Panc1 (cell line): Measurements from ENCODE around the gene HSD17B7.

Experiments used
- SIN3A ChIP-seq: IDR thresholded peaks from 2 replicates; pipeline ENCODE4 v1.6.1; 2012; ENCODE audit warnings: low read depth, mild to moderate bottlenecking, low read length, moderate library complexity, borderline replicate concordance; ENCODE audit not compliant: insufficient read depth
- TCF7L2 ChIP-seq: IDR thresholded peaks from 2 replicates; pipeline ENCODE4 v1.6.1; 2011; ENCODE audit warnings: mild to moderate bottlenecking, low read depth, low read length, inconsistent platforms
- TF ChIP-seq, protein P1 (sequence below): fragments of 450-650 bp; IDR thresholded peaks from 2 replicates; pipeline ENCODE4 v1.5.1; 2017; ENCODE audit warnings: mild to moderate bottlenecking
- TF ChIP-seq, protein P2 (sequence below), 2 experiments: IDR thresholded peaks; 2 replicates each; pipeline ENCODE4 v1.6.1; 2011 to 2012; ENCODE audit warnings: low read depth in 2 of 2, control low read depth in 1 of 2, low read length in 1 of 2, mild to moderate bottlenecking in 1 of 2, moderate library complexity in 1 of 2; ENCODE audit not compliant: insufficient read depth in 1 of 2

DNA sequence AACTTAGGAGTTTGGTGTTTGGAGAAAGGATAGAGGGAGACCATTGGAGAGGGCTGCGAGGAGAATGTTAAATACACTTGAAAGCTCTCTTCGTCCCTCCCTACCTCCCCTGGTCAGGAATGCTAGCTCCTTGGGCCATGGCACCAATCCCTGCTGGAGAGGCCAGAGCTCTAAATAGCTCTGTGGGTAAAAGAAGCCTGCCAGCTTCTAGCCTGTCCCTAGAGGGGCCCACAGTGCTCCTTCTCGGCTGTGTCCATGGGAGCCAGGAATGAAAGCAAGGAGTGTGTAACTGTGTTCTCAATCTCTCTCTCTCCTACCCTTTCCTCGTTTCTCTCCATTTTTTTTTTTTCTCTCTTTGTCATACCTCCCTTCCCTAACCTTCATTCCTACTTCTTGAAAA, 70.6 kb downstream of the HSD17B7 start, which contains the start of gene CCDC190:
- TF ChIP-seq, protein P1, sequence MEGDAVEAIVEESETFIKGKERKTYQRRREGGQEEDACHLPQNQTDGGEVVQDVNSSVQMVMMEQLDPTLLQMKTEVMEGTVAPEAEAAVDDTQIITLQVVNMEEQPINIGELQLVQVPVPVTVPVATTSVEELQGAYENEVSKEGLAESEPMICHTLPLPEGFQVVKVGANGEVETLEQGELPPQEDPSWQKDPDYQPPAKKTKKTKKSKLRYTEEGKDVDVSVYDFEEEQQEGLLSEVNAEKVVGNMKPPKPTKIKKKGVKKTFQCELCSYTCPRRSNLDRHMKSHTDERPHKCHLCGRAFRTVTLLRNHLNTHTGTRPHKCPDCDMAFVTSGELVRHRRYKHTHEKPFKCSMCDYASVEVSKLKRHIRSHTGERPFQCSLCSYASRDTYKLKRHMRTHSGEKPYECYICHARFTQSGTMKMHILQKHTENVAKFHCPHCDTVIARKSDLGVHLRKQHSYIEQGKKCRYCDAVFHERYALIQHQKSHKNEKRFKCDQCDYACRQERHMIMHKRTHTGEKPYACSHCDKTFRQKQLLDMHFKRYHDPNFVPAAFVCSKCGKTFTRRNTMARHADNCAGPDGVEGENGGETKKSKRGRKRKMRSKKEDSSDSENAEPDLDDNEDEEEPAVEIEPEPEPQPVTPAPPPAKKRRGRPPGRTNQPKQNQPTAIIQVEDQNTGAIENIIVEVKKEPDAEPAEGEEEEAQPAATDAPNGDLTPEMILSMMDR = no peak
- no peak for TF ChIP-seq TCF7L2
- TF ChIP-seq, protein P2, sequence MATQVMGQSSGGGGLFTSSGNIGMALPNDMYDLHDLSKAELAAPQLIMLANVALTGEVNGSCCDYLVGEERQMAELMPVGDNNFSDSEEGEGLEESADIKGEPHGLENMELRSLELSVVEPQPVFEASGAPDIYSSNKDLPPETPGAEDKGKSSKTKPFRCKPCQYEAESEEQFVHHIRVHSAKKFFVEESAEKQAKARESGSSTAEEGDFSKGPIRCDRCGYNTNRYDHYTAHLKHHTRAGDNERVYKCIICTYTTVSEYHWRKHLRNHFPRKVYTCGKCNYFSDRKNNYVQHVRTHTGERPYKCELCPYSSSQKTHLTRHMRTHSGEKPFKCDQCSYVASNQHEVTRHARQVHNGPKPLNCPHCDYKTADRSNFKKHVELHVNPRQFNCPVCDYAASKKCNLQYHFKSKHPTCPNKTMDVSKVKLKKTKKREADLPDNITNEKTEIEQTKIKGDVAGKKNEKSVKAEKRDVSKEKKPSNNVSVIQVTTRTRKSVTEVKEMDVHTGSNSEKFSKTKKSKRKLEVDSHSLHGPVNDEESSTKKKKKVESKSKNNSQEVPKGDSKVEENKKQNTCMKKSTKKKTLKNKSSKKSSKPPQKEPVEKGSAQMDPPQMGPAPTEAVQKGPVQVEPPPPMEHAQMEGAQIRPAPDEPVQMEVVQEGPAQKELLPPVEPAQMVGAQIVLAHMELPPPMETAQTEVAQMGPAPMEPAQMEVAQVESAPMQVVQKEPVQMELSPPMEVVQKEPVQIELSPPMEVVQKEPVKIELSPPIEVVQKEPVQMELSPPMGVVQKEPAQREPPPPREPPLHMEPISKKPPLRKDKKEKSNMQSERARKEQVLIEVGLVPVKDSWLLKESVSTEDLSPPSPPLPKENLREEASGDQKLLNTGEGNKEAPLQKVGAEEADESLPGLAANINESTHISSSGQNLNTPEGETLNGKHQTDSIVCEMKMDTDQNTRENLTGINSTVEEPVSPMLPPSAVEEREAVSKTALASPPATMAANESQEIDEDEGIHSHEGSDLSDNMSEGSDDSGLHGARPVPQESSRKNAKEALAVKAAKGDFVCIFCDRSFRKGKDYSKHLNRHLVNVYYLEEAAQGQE (IDR thresholded peaks at IDR 0.05; ENCODE audit: insufficient read depth in 1 of 2, low read depth in 2 of 2, low read length in 1 of 2) = no peak
- no peak for TF ChIP-seq SIN3A
